SH-SY5Y (cell line): ENCODE data around the gene JAK3.

Experiments used
- GATA2 ChIP-seq: IDR thresholded peaks from 2 replicates; pipeline ENCODE4 v1.6.1; 2011; ENCODE audit warnings: mild to moderate bottlenecking, low read depth, low read length
- GATA3 ChIP-seq: IDR thresholded peaks from 2 replicates; pipeline ENCODE4 v1.6.1; 2011; ENCODE audit warnings: low read depth, mild to moderate bottlenecking, low read length, moderate library complexity

Gene JAK3

DNA sequence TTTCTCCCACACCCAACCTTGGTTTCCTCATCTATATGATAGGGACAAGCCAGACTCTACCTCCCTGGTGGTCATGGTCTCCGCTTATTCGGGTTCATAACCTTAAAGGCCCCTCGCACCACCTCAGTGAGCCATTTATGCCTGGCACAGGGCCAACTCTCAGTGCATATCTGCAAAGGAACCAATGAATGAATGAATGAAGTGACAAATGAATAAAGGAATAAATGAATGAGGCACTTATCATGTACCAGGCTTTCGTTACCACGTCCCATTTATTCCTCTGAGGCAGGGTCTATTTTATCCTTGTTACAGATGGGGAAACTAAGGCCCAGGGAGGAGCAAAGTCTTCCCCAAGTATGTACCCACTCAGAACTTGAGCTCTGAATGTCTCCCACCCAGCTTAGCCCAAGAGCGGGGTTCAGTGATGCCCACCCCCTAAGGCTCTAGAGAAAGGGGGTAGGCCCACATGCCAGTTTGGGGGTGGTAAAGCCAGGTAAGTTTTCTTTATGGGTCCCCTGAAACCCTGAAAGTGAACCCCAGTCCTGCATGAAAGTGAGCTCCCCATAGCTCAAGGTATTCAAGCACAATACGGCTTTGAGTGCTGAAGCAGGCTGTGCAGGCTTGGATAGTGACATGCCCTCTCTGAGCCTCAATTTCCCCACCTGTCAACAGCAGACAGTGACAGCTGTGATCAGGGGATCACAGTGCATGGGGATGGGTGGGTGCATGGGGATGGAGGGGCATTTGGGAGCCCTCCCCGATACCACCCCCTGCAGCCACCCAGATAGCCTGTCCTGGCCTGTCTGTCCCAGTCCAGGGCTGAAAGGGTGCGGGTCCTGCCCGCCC is 23.5 kb upstream of the JAK3 start:
- no peak for TF ChIP-seq GATA3
- TF ChIP-seq GATA2, result no peak

DNA sequence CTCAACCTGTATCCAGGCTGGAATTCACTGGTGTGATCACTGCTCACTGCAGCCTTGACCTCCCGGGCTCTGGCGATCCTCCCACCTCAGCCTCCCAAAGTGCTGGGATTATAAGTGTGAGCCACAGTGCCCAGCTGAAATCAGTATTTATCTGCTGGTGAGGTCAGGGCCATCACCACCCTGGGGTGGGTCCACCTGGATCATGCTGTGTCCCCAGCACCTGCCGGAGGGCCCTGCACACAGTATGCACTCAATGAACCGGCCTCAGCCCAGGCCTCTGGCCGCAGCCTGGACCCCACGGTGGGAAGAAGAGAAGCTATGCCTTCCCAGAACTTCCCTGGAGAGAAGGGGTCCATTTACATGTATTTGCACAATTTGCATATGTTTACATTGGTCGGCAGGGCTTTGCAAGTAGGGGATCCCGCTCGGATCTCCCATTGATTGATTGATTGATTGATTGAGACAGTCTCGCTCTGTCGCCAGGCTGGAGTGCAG is 21.4 kb upstream of the JAK3 start:
- no peak for TF ChIP-seq GATA2
- TF ChIP-seq GATA3, result no peak

DNA sequence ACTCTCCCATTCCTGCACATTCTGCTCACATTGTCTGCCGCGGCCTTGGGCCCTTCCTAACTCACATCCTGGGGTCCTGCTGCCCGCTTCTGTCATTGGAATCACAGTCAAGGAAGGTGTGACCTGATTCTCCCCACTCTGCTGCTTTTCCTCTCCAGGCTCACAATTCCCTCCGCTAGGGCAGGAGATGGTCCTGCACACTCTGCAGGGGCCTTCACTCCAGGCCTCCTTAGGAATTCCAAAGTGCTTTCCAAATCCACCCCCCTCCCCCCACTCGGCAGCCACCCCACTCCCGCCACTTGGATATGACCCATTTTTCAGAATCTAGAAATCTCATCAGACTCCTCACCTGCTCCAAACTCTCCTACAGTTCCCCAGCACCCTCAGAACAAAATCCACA is 20.9 kb upstream of the JAK3 start:
- TF ChIP-seq GATA3, result no peak
- no peak for TF ChIP-seq GATA2

DNA sequence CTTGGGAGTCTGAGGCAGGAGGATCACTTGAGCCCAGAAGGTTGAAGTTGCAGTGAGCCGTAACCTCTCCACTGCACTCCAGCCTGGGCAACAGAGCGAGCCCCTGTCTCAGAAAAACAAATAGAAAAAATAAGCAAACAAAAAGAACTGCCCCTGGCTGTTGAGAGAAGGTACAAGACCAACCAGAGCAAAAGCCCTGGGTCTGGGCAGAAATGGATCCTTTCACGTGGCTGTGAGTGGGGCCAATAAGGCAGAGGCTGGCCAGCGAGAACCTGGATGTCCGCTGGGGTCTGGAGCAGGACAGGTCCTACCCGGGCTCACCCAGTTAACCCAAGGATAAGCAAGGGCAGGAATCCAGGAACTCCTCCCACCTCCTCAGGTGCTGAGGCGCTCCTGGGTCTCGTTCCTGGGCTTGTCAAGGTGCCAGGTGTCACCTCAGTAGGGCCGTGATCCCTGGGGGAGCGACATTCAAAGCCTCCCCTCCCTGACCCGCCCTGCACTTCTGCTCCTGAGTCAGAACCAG is 19.2 kb upstream of the JAK3 start:
- TF ChIP-seq GATA2 (no peak), GATA3 (no peak)

DNA sequence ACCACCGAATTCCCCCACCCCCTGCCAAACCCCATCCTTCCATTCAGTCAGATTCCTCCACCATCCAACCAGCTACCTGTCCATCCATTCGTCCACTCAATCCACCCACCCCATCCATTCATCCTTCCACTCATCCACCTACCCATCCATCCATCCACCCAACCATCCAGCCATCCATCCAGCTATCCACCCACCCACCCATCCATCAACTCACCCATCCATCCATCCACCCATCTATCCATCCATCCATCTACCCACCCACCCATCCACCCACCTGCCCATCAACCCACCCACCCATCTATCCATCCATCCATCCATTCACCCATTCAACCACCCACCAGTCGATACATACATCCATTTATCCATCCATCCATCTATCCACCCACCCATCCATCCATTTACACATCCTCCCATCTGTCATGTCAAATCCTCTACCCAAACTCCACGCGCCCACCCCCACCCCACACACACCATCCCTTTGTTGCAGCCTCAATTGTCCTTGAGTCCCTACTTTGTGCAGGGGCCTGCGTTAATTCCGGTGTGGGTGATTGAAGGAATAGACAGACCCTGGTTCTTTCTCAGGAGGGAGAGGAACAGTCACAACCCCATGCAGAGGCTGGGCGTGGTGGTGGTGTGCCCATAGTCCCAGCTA is 18.7 kb upstream of the JAK3 start:
- no peak for TF ChIP-seq GATA3
- TF ChIP-seq GATA2, result no peak

DNA sequence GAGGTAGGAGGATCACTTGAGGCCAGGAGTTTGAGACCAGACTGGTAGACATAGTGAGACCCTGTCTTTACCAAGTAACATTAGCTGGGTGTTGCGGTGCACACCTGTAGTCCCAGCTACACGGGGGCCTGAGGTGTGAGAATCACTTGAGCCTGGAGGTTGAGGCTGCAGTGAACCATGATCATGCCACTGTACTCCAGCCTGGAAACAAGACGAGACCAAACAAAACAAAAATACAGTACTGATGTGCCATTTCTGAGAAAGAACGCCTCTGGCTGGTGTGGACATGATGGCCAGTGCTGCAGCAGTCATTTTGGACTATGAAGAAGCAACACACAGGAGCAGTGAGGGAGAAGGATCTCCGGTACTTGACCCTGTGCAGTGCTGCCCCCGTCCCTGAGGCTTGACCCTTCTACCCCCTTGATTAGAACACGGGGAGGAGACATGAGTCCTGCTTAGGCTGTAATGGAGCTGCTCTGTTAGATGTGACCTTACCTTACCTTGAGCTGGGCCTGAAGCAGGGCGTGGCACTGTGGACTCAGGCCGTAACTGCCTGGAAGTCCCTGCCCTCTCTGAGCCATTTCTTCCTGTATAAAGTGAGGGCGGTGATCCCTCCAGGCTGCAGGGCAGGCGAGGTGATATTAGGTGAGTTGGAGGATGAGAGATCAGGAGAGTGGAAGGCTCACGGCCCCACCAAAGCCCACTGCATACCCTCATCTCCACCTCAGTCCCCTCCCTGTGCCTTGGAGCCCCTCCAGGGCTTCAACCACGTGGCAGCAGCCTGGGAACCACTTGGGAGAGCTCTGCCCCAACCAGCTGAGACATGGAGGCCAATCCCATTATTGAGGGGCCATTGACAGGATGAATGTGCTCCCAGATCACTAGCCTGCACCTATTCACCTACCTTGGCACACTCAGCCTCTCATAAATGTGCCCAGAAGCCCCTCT is 17.9 kb upstream of the JAK3 start:
- TF ChIP-seq GATA3 (no peak), GATA2 (no peak)

DNA sequence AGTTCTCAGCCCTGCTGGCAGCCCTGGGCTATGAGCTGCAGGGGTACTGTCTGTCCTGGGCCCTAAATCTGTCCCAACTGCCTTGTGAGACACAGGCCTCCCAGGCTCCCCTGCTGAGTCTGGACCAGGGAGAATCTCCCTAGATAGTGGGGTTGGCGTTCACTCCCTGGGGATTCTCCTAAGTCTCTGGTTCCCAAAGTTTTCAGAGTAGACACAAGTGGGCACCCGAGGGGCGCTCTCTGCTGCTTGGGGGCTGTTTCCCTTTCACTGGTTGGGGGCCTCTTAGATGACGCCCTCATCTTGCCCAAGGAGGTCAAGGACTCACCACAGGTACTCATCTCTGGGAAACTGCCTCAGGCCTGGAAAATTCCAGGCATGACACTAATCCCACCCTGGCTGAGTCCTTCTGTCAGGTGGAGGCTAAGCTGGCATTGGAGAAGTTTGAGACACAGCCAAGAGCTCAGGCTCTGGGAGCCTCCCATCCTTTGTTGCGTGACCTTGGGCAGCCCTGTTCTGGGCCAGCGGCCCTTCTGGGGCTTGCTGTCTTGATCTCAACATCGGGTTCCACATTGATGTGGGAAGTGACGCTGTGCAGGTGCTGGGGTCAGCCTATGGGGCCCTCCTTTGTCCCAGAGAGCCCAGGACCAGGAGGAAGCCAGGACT is 15.9 kb upstream of the JAK3 start:
- TF ChIP-seq GATA3 (no peak), GATA2 (no peak)

DNA sequence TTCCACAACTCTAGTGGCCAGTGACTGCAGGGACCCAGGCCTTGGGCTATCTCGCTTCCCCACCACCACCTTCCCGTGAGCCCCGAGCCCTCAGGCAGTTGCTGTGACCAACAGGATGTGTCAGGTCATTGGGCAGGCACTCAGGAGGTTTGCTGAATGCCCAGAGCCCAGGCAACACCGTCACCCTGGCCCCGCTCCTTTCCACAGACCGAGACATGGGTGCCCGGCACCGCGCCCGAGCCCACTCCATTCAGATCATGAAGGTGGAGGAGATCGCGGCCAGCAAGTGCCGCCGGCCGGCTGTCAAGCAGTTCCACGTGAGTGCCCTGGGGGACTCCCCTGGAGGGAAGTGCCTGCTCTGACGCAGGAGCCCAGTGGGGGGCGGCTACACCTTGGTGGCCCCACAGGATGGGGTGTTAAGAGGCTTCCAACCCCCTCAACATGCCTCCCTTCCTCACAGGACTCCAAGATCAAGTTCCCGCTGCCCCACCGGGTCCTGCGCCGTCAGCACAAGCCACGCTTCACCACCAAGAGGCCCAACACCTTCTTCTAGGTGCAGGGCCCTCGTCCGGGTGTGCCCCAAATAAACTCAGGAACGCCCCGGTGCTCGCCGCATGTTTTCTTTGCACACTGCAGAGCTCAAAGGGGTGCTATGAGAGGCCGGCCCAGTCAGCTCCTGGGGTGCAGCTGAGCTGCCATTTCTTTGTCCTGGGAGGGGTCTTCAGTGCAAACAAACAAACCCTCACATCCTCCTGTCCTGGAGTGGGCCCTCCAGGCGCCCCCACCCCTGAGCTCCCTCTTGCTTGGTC is 15.1 kb upstream of the JAK3 start:
- no peak for TF ChIP-seq GATA3
- TF ChIP-seq GATA2, result no peak

DNA sequence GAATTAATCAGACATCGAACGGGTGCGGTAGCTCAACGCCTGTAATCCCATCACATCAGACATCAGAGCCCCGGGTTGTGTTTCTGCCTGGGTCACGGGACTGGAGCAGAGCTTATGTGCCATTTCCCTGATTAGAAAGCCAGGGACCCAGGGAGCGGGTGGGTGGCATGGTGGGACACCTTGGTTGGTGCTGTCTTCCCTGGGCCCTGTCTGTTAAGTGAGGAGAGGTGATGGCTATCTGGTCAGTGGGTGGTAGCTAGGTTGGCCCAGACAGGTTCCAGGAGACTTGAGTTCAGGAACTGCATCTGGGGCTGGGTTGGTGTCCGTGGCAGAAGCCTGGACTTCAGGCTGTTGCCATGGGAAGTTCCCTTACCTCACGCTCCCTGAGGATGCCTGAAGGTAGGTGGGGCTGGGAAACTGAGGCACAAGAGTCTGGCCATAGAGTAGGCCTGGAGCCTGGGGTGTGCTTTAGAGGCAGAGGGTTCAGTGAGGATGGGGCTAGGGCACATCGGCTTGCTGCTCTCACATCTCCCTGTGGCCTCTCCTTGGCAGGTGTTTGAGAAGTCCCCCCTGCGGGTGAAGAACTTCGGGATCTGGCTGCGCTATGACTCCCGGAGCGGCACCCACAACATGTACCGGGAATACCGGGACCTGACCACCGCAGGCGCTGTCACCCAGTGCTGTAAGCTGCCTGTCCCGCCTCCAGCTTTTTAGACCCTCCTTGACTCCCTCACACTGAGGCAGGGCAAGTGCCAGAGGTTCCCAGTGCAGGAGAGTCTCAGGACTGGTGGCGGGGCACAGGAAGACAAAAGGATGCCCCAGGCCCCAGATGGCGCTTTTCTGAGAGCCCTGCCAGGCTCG is 14.0 kb upstream of the JAK3 start:
- TF ChIP-seq GATA3 (no peak), GATA2 (no peak)

DNA sequence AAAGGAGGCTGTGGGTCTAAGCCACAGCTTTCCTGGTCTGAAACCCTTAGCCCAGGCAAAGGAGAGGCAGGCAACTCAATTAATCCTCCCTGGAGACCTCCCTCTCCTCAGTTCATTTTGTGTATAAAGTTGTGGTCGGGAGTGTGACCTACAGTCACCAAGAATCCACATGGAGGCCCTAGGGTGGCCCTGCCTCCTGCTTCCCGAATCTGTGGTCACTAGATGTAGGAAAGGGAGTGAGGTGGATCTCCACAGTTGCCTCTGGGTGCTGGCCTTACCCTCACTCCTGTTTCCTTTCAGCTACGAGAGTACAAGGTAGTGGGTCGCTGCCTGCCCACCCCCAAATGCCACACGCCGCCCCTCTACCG is 13.2 kb upstream of the JAK3 start:
- no peak for TF ChIP-seq GATA3
- TF ChIP-seq GATA2, result no peak

DNA sequence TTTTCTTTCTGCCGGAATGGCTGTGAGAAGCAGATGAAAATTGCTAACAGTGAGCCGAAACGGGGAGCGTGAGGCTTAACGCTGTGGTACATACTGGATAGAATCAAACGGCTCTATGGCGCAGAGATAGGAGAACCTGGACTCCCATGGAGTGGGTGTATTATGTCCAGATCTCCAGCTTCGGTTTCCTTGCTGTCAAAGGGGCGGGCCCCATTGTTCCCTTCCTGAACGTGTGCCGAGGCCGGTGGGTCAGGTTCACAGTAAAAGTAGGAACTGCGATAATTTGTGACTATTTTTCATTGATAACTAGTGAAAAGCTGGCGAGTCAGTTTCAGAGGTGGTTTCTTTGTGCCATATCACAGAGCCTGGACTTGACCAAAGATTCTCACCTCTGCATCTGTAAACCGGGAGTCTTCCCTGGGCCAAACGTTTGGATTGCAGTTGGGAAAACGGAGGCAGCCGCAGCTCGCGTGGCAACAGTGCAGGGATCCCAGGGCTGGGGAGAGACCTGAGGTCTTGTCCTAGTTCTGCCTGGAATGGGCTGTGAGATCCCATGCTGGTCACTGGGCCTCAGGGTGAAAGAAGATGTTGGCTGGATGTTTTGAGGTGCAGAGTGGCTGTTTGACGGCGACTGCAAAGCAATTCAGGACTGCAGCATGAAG is 12.7 kb upstream of the JAK3 start:
- TF ChIP-seq GATA2, result no peak
